B cell (primary cell): ENCODE measurements around the gene SIRT7. TPM values are rescaled to one million over a fixed set of nuclear protein-coding genes. Genes with fewer than 3 reads are reported as not detected.
A peak's percentile ranks its signal among the peaks of the same experiment; 100 is the strongest.

ENCODE experiments used
- ATAC-seq: fragments of 200-7000 bp; cut with Tn5 transposase; one replicate; pipeline ENCODE4 v1.10.0; 2021; ENCODE audit warnings: low read depth, mild to moderate bottlenecking, moderate number of reproducible peaks, moderate library complexity
- CTCF ChIA-PET: fragments of 350-600 bp; sonication (Branson Sonifier 250); formaldehyde crosslinking; loops from one replicate; lab custom pipeline; 2021; ENCODE audit warnings: antibody characterized with exemption, inconsistent platforms; lab: Charles Lee
- POLR2A ChIA-PET: fragments of 350-600 bp; sonication (Branson Sonifier 250); formaldehyde crosslinking; loops from one replicate; lab custom pipeline; 2021; ENCODE audit warnings: antibody characterized with exemption; lab: Charles Lee
- DNase-seq: peaks from one replicate; pipeline ENCODE4 v3.0.0; 2013
- H2AFZ ChIP-seq: 2 replicates; pipeline ENCODE4 v1.6.1; 2012; ENCODE audit warnings: mild to moderate bottlenecking, low read depth, low read length; ENCODE audit not compliant: insufficient read depth, poor library complexity, severe bottlenecking
- H3K27ac ChIP-seq, 2 donors: 1 replicate in 1 of 2; 2 replicates in 1 of 2; pipeline ENCODE4 v1.5.1; 2012 to 2013; ENCODE audit warnings: low read length in 2 of 2, mild to moderate bottlenecking in 2 of 2, moderate library complexity in 1 of 2
- H3K27me3 ChIP-seq, 4 experiments: fragments of 200-600 bp in 1 of 4; sonication (generic) in 1 of 4; replicated peaks in 1 of 4; 1 replicate in 2 of 4; 2 replicates in 2 of 4; pipeline versions ENCODE4 v1.6.1 to v1.7.0; 2013 to 2016; ENCODE audit warnings: low read length in 3 of 4, mild to moderate bottlenecking in 2 of 4, mixed read lengths in 1 of 4, moderate library complexity in 1 of 4; ENCODE audit not compliant: insufficient read depth in 4 of 4, control insufficient read depth in 3 of 4; ENCODE audit errors: control extremely low read depth in 1 of 4
- H3K36me3 ChIP-seq, 2 experiments: replicated peaks in 1 of 2; 1 replicate in 1 of 2; 2 replicates in 1 of 2; pipeline versions ENCODE4 v1.6.1 to v1.7.1; 2013; ENCODE audit warnings: low read length in 1 of 2; ENCODE audit not compliant: insufficient read depth in 2 of 2, control insufficient read depth in 1 of 2; ENCODE audit errors: control extremely low read depth in 1 of 2, extremely low read depth in 1 of 2
- H3K4me1 ChIP-seq, 2 donors: fragments of 200-600 bp in 1 of 2; sonication (generic) in 1 of 2; 1 replicate in 1 of 2; 2 replicates in 1 of 2; pipeline versions ENCODE4 v1.5.1 to v1.6.1; 2013 to 2017; ENCODE audit warnings: low read length in 2 of 2; ENCODE audit not compliant: control insufficient read depth in 2 of 2, insufficient read depth in 2 of 2
- H3K4me2 ChIP-seq: replicated peaks from 2 replicates; pipeline ENCODE3; 2012; ENCODE audit warnings: mild to moderate bottlenecking, low read depth, low read length; ENCODE audit not compliant: poor library complexity, severe bottlenecking
- H3K4me3 ChIP-seq, 5 experiments: fragments of 200-600 bp in 1 of 5; sonication (generic) in 1 of 5; 1 replicate in 3 of 5; 2 replicates in 2 of 5; pipeline versions ENCODE4 v1.5.1 to v1.7.0; 2011 to 2016; ENCODE audit warnings: low read length in 4 of 5, mild to moderate bottlenecking in 4 of 5, low read depth in 2 of 5, control low read depth in 1 of 5, moderate library complexity in 1 of 5; ENCODE audit not compliant: insufficient read depth in 1 of 5; ENCODE audit errors: control extremely low read depth in 1 of 5, extremely low read depth in 1 of 5
- H3K79me2 ChIP-seq: fragments of 200-600 bp; sonication (generic); one replicate; pipeline ENCODE4 v1.6.0; 2016; ENCODE audit warnings: low read length; ENCODE audit not compliant: control insufficient read depth, insufficient read depth
- H3K9ac ChIP-seq: fragments of 200-600 bp; sonication (generic); 2 replicates; pipeline ENCODE4 v1.6.1; 2017; ENCODE audit warnings: mild to moderate bottlenecking, low read length, moderate library complexity
- H3K9me3 ChIP-seq, 3 donors: one replicate each; pipeline versions ENCODE4 v1.6.1 to v1.7.1; 2013; ENCODE audit warnings: low read length in 2 of 3; ENCODE audit not compliant: control insufficient read depth in 2 of 3, insufficient read depth in 1 of 3; ENCODE audit errors: control extremely low read depth in 1 of 3
- H4K20me1 ChIP-seq: 2 replicates; pipeline ENCODE4 v1.6.0; 2012; ENCODE audit warnings: mild to moderate bottlenecking, low read length; ENCODE audit not compliant: insufficient read depth, control insufficient read depth, poor library complexity, severe bottlenecking
- H3K27ac Mint-ChIP-seq: one replicate; pipeline ENCODE4 v1.8.0; 2021; ENCODE audit warnings: mixed read lengths
- H3K27me3 Mint-ChIP-seq: one replicate; pipeline ENCODE4 v1.8.0; 2021; ENCODE audit warnings: mixed read lengths
- H3K4me1 Mint-ChIP-seq: one replicate; pipeline ENCODE4 v1.8.0; 2021; ENCODE audit warnings: mixed read lengths
- H3K4me3 Mint-ChIP-seq: one replicate; pipeline ENCODE4 v1.8.0; 2021; ENCODE audit warnings: mixed read lengths
- H3K9me3 Mint-ChIP-seq: one replicate; pipeline ENCODE4 v1.8.0; 2022; ENCODE audit warnings: mixed read lengths; ENCODE audit not compliant: insufficient read depth
- CTCF ChIP-seq: fragments of 200-600 bp; IDR thresholded peaks from one replicate; pipeline ENCODE4 v1.8.0; 2022; ENCODE audit warnings: antibody characterized with exemption, mild to moderate bottlenecking
- EZH2 ChIP-seq: IDR thresholded peaks from 2 replicates; pipeline ENCODE4 v1.6.1; 2012; ENCODE audit warnings: borderline replicate concordance, low read depth, mild to moderate bottlenecking, moderate library complexity, low read length; ENCODE audit not compliant: insufficient read depth, poor library complexity, severe bottlenecking
- WGBS: methylation state at CpG from one replicate; pipeline ENCODE4 v1.1.5; 2013; ENCODE audit warnings: missing lambda C conversion rate; ENCODE audit not compliant: insufficient coverage; 5-methylcytosine and 5-hydroxymethylcytosine counted together
- intact Hi-C: fragments of 100-400 bp; cut with micrococcal nuclease; formaldehyde crosslinking; loops from one replicate; pipeline ENCODE4 v1.10.0; 2022
- polyA plus RNA-seq: library from polyadenylated mRNA; depleted of rRNA; stranded (reverse); fragments of >200 nt; gene quantifications from 2 replicates; pipeline ENCODE4 v1.2.3, GENCODE V29; 2012
- total RNA-seq, 2 donors: library from RNA; stranded (reverse); fragments of 120-200 nt in 1 of 2; gene quantifications; 1 replicate in 1 of 2; 2 replicates in 1 of 2; pipeline versions ENCODE4 v1.2.3 to v1.2.4, GENCODE V29; 2013 to 2022

The SIRT7 gene
- total and polyA plus RNA-seq, 2 donors (not counting 1 experiment from before 2014, with no cell fraction given): 77.2 to 82.7 TPM

GRCh38 chr17:81928544-81929252 is 10.7 kb upstream of the SIRT7 start:
- TF ChIP-seq CTCF (no peak), EZH2 (no peak)
- Histone ChIP-seq H3K27me3 (peaks cover 0 to 23% (median 9%) of the 10 kb centered on the region in 4 experiments), H3K4me1 (peaks cover 24 to 31% of the 10 kb centered on the region in 2 donors), H3K9me3 (no peaks in the 10 kb centered on the region), H3K27ac (no peak overlapping the region), H3K36me3 (no peaks in the 10 kb centered on the region), H4K20me1 (peaks cover 27% of the 10 kb centered on the region), H3K9ac (peak overlapping the region; percentile 48), H2AFZ (peak overlapping the region; percentile 87), H3K4me3 (peak overlapping the region in 3 of 5 experiments; percentile 50 to 60 (median 58)), H3K4me2 (peak overlapping the region; percentile 90), H3K79me2 (peaks cover 34% of the 10 kb centered on the region)
- intact Hi-C loops: loop anchor here (5.0 kb wide), 2 partner anchors 36 to 96 kb away; partner anchors contain the start of genes ALYREF, ANAPC11 and MCRIP1
- Mint-ChIP-seq H3K27me3 (peaks cover 10% of the 10 kb centered on the region), H3K4me3 (peak overlapping the region; percentile 64), H3K4me1 (peaks cover 17% of the 10 kb centered on the region), H3K27ac (no peak overlapping the region), H3K9me3 (no peaks in the 10 kb centered on the region)
- WGBS: 28% methylated on average over 41 of the region's 44 CpGs
- POLR2A ChIA-PET: interaction anchor here (0.7 kb wide), 1 partner anchor 57 kb away, joined by 3 read pairs; no protein-coding TSS in a partner anchor
- ATAC-seq (no peak), DNase-seq (peak; percentile 58)
- CTCF ChIA-PET: interaction anchor here (0.5 to 3.5 kb wide), 5 partner anchors 10 to 147 kb away, joined by 3 to 16 read pairs (median 3); no protein-coding TSS in a partner anchor
